B cell (primary cell): ENCODE data around the gene SCN1A.

ENCODE experiments used
- EZH2 ChIP-seq: IDR thresholded peaks from 2 replicates; pipeline ENCODE4 v1.6.1; 2012; ENCODE audit warnings: borderline replicate concordance, low read depth, mild to moderate bottlenecking, moderate library complexity, low read length; ENCODE audit not compliant: insufficient read depth, poor library complexity, severe bottlenecking
- TF ChIP-seq, protein P1 (sequence below): fragments of 200-600 bp; IDR thresholded peaks from one replicate; pipeline ENCODE4 v1.8.0; 2022; ENCODE audit warnings: antibody characterized with exemption, mild to moderate bottlenecking

- TF ChIP-seq EZH2: no peak
- TF ChIP-seq, protein P1, sequence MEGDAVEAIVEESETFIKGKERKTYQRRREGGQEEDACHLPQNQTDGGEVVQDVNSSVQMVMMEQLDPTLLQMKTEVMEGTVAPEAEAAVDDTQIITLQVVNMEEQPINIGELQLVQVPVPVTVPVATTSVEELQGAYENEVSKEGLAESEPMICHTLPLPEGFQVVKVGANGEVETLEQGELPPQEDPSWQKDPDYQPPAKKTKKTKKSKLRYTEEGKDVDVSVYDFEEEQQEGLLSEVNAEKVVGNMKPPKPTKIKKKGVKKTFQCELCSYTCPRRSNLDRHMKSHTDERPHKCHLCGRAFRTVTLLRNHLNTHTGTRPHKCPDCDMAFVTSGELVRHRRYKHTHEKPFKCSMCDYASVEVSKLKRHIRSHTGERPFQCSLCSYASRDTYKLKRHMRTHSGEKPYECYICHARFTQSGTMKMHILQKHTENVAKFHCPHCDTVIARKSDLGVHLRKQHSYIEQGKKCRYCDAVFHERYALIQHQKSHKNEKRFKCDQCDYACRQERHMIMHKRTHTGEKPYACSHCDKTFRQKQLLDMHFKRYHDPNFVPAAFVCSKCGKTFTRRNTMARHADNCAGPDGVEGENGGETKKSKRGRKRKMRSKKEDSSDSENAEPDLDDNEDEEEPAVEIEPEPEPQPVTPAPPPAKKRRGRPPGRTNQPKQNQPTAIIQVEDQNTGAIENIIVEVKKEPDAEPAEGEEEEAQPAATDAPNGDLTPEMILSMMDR: no peak
Observed at GRCh38 chr2:165952085-165952484, 175.7 kb downstream of the SCN1A start.
